SK-N-SH (cell line): Measurements from ENCODE around the gene TRMT10B. TPM values are rescaled to one million over a fixed set of nuclear protein-coding genes. Genes with fewer than 3 reads are reported as not detected.

Source experiments
- CTCF ChIA-PET: fragments of 300-600, 350-600 bp; formaldehyde crosslinking; extraction: SDS; loops from one replicate; lab custom pipeline; 2021; lab: Yijun Ruan, JAX
- POLR2A ChIA-PET: fragments of 350-600 bp; sonication (Branson Sonifier 250); formaldehyde crosslinking; extraction: SDS; loops from one replicate; lab custom pipeline; 2020; ENCODE audit warnings: antibody characterized with exemption, inconsistent platforms; lab: Yijun Ruan, JAX
- DNase-seq: peaks from one replicate; pipeline ENCODE4 v3.0.0; 2012
- H2AFZ ChIP-seq: fragments of 200-600 bp; sonication (generic); 2 replicates; pipeline ENCODE4 v1.8.1; 2016; ENCODE audit warnings: antibody characterized with exemption, mild to moderate bottlenecking, low read depth
- H3F3A ChIP-seq: fragments of 200-600 bp; sonication (generic); replicated peaks from 2 replicates; pipeline ENCODE3; 2016; ENCODE audit warnings: antibody characterized with exemption, mild to moderate bottlenecking; ENCODE audit not compliant: insufficient read depth
- H3K27ac ChIP-seq, 2 experiments: fragments of 200-500 bp in 1 of 2; fragments of 200-600 bp in 1 of 2; sonication (Bioruptor generic) in 1 of 2; sonication (generic), shearing (Covaris generic) in 1 of 2; 2 replicates each; pipeline versions ENCODE4 v1.5.1 to v1.6.1; 2014 to 2016; ENCODE audit warnings: low read depth in 2 of 2, inconsistent platforms in 1 of 2, low read length in 1 of 2, mild to moderate bottlenecking in 1 of 2, mixed read lengths in 1 of 2
- H3K27me3 ChIP-seq: fragments of 200-600 bp; sonication (generic), shearing (Covaris generic); 2 replicates; pipeline ENCODE4 v1.6.1; 2016; ENCODE audit warnings: mixed run types; ENCODE audit not compliant: insufficient read depth
- H3K36me3 ChIP-seq, 2 experiments: fragments of 200-500 bp in 1 of 2; fragments of 200-600 bp in 1 of 2; sonication (Bioruptor generic) in 1 of 2; sonication (generic) in 1 of 2; replicated peaks in 1 of 2; 2 replicates each; pipeline versions ENCODE3 to v1.5.1; 2014 to 2016; ENCODE audit warnings: low read length in 1 of 2, mild to moderate bottlenecking in 1 of 2; ENCODE audit not compliant: insufficient read depth in 2 of 2, control insufficient read depth in 1 of 2
- H3K4me1 ChIP-seq, 2 experiments: fragments of 200-500 bp in 1 of 2; fragments of 200-600 bp in 1 of 2; sonication (Bioruptor generic) in 1 of 2; sonication (generic), shearing (Covaris generic) in 1 of 2; 2 replicates each; pipeline versions ENCODE4 v1.5.1 to v1.6.1; 2014 to 2016; ENCODE audit warnings: low read depth in 1 of 2, low read length in 1 of 2, mixed run types in 1 of 2; ENCODE audit not compliant: insufficient read depth in 2 of 2, control insufficient read depth in 1 of 2
- H3K4me2 ChIP-seq: fragments of 200-600 bp; sonication (generic), shearing (Covaris generic); 2 replicates; pipeline ENCODE4 v1.6.1; 2017; ENCODE audit warnings: mixed run types
- H3K4me3 ChIP-seq, 2 experiments: fragments of 200-500 bp in 1 of 2; fragments of 200-600 bp in 1 of 2; sonication (Bioruptor generic) in 1 of 2; sonication (generic), shearing (Covaris generic) in 1 of 2; 2 replicates each; pipeline versions ENCODE4 v1.5.1 to v1.8.1; 2014 to 2016; ENCODE audit warnings: low read depth in 2 of 2, inconsistent platforms in 1 of 2, low read length in 1 of 2, mild to moderate bottlenecking in 1 of 2, mixed read lengths in 1 of 2, moderate library complexity in 1 of 2
- H3K79me2 ChIP-seq: fragments of 200-600 bp; sonication (generic); 2 replicates; pipeline ENCODE4 v1.8.1; 2017; ENCODE audit warnings: mild to moderate bottlenecking; ENCODE audit not compliant: insufficient read depth
- H3K9ac ChIP-seq: fragments of 200-600 bp; sonication (generic); 2 replicates; pipeline ENCODE4 v1.6.1; 2017; ENCODE audit warnings: mixed run types
- H3K9me2 ChIP-seq: fragments of 200-600 bp; sonication (generic); 2 replicates; pipeline ENCODE4 v1.6.1; 2017; ENCODE audit warnings: mixed run types
- H3K9me3 ChIP-seq: fragments of 200-600 bp; sonication (generic); 2 replicates; pipeline ENCODE4 v1.6.1; 2017; ENCODE audit warnings: mixed run types, mild to moderate bottlenecking, moderate library complexity
- H4K20me1 ChIP-seq: fragments of 200-600 bp; sonication (generic); 2 replicates; pipeline ENCODE4 v1.6.1; 2017; ENCODE audit warnings: mild to moderate bottlenecking, mixed run types; ENCODE audit not compliant: insufficient read depth
- CHD2 ChIP-seq: fragments of 150-350 bp; IDR thresholded peaks from 2 replicates; pipeline ENCODE4 v1.6.1; 2018; ENCODE audit warnings: low read length; ENCODE audit not compliant: partially characterized antibody
- CTCF ChIP-seq: fragments of 200-600 bp; sonication (generic); IDR thresholded peaks from 2 replicates; pipeline ENCODE4 v1.6.1; 2017; ENCODE audit warnings: antibody characterized with exemption, mild to moderate bottlenecking, moderate library complexity
- ELF1 ChIP-seq: IDR thresholded peaks from 2 replicates; pipeline ENCODE4 v1.4.0; 2012
- EZH2phosphoT487 ChIP-seq: fragments of 200-600 bp; sonication (generic); IDR thresholded peaks from 2 replicates; pipeline ENCODE4 v1.6.1; 2017; ENCODE audit warnings: low read depth, mixed run types, mild to moderate bottlenecking, antibody characterized with exemption, moderate library complexity, borderline replicate concordance
- GABPA ChIP-seq: IDR thresholded peaks from 2 replicates; pipeline ENCODE4 v1.4.0; 2012; ENCODE audit warnings: low read depth, mild to moderate bottlenecking
- NFIC ChIP-seq: IDR thresholded peaks from 2 replicates; pipeline ENCODE4 v1.4.0; 2012; ENCODE audit warnings: borderline replicate concordance
- PBX3 ChIP-seq: IDR thresholded peaks from 2 replicates; pipeline ENCODE4; 2012
- RAD21 ChIP-seq: IDR thresholded peaks from 2 replicates; pipeline ENCODE4 v1.6.1; 2012; ENCODE audit warnings: mild to moderate bottlenecking, low read length
- REST ChIP-seq: IDR thresholded peaks from 2 replicates; pipeline ENCODE4 v1.6.1; 2012; ENCODE audit warnings: mild to moderate bottlenecking, low read depth, low read length, moderate library complexity
- RXRA ChIP-seq: IDR thresholded peaks from 2 replicates; pipeline ENCODE4 v1.4.0; 2012; ENCODE audit warnings: low read depth, mild to moderate bottlenecking, borderline replicate concordance
- SIN3A ChIP-seq: IDR thresholded peaks from 2 replicates; pipeline ENCODE4 v1.6.1; 2012; ENCODE audit warnings: low read depth, mild to moderate bottlenecking, low read length, moderate library complexity, borderline replicate concordance
- TAF1 ChIP-seq: IDR thresholded peaks from 2 replicates; pipeline ENCODE4 v1.6.1; 2012; ENCODE audit warnings: low read depth, mild to moderate bottlenecking, low read length, moderate library complexity, borderline replicate concordance
- TEAD4 ChIP-seq: IDR thresholded peaks from 2 replicates; pipeline ENCODE4 v1.4.0; 2012; ENCODE audit warnings: mild to moderate bottlenecking, borderline replicate concordance; ENCODE audit not compliant: insufficient read depth
- USF2 ChIP-seq: fragments of 150-350 bp; IDR thresholded peaks from 2 replicates; pipeline ENCODE4 v1.6.1; 2017; ENCODE audit warnings: antibody characterized with exemption, low read length, low read depth, borderline replicate concordance
- ZBTB33 ChIP-seq: IDR thresholded peaks from 2 replicates; pipeline ENCODE4 v1.4.0; 2012; ENCODE audit warnings: low read depth, borderline replicate concordance
- WGBS: methylation state at CpG from one replicate; pipeline ENCODE4 v1.1.6; 2017; ENCODE audit warnings: low lambda C conversion rate; 5-methylcytosine and 5-hydroxymethylcytosine counted together
- polyA plus RNA-seq, 3 experiments: library from polyadenylated mRNA; depleted of rRNA; stranded (reverse); fragments of >200 nt; gene quantifications; 2 replicates each; pipeline ENCODE4 v1.2.3, GENCODE V29; 2012

Gene TRMT10B
- polyA plus RNA-seq, 1 of the 3 experiments (the other 2 are of a cell fraction), result 7.3 TPM

- CTCF ChIA-PET, result interaction anchor here (0.7 to 1.1 kb wide), 2 partner anchors 14 to 79 kb away, joined by 3 to 4 read pairs; no protein-coding TSS in a partner anchor
- no peaks in the 10 kb centered on the region for H4K20me1 ChIP-seq
- POLR2A ChIA-PET, result no interaction called here
- DNase-seq, result no peak
- no peaks in the 10 kb centered on the region for H3K9me3 ChIP-seq
- H3K9ac ChIP-seq, result no peak overlapping the region
- H3K4me3 ChIP-seq, result no peak overlapping the region
- 88% methylated on average over 8 of the region's 9 CpGs for WGBS
- H3K27me3 ChIP-seq, result peaks cover 49% of the 10 kb centered on the region
- H3K9me2 ChIP-seq, result no peaks in the 10 kb centered on the region
- no peaks in the 10 kb centered on the region for H3K36me3 ChIP-seq
- no peak for TF ChIP-seq RAD21
- no peak for TF ChIP-seq ZBTB33
- no peak for TF ChIP-seq CHD2
- TF ChIP-seq EZH2phosphoT487, result no peak
- no peak for TF ChIP-seq TEAD4
- TF ChIP-seq PBX3, result no peak
- no peak for TF ChIP-seq USF2
- TF ChIP-seq CTCF, result no peak
- no peak for TF ChIP-seq REST
- TF ChIP-seq NFIC, result no peak
- no peak for TF ChIP-seq ELF1
- TF ChIP-seq GABPA, result no peak
- no peak for TF ChIP-seq SIN3A
- no peak for TF ChIP-seq RXRA
- no peak for TF ChIP-seq TAF1
- TF ChIP-seq, all 33 proteins: peak for 0
- Histone ChIP-seq H3K79me2 (no peaks in the 10 kb centered on the region), H3F3A (no peaks in the 10 kb centered on the region), H3K27ac (no peak overlapping the region), H3K4me1 (peaks cover 0 to 21% of the 10 kb centered on the region in 2 experiments; a peak in 1 of 4 replicates), H2AFZ (no peak overlapping the region), H3K4me2 (no peak overlapping the region)
These were observed 24.1 kb upstream of the TRMT10B start for GRCh38 chr9:37729499-37729898.
